PC-9 (cell line): ENCODE results near the gene SH3PXD2B. TPM values are rescaled to one million over a fixed set of nuclear protein-coding genes. Genes with fewer than 3 reads are reported as not detected.

Experiments
- BruUV-seq: library from RNA; stranded (reverse); fragments of 400-500 nt; replicated peaks from 2 replicates; lab custom pipeline; 2021; lab: Mats Ljungman, UMichigan
- CTCF ChIA-PET: fragments of 300-600 bp; sonication (Branson Sonifier 250); formaldehyde crosslinking; loops from one replicate; lab custom pipeline; 2022; ENCODE audit warnings: antibody characterized with exemption; lab: Charles Lee
- POLR2A ChIA-PET: fragments of 300-600 bp; sonication (Branson Sonifier 250); formaldehyde crosslinking; loops from one replicate; lab custom pipeline; 2022; ENCODE audit warnings: antibody characterized with exemption; ENCODE audit not compliant: unreplicated experiment; lab: Charles Lee
- DNase-seq, 2 experiments: peaks; one replicate each; pipeline versions ENCODE4 v3.0.0 to v3.0.0-alpha.2; 2015 to 2022; ENCODE audit warnings: mixed read lengths in 1 of 2
- H2AFZ ChIP-seq: fragments of 200-600 bp; sonication (generic); 2 replicates; pipeline ENCODE4 v1.8.1; 2017; ENCODE audit warnings: antibody characterized with exemption
- H3F3A ChIP-seq: fragments of 200-600 bp; sonication (generic); 2 replicates; pipeline ENCODE4 v1.8.1; 2017; ENCODE audit warnings: antibody characterized with exemption, mild to moderate bottlenecking, low read depth; ENCODE audit not compliant: insufficient read depth
- H3K27ac ChIP-seq: fragments of 200-600 bp; sonication (generic); 2 replicates; pipeline ENCODE4 v1.6.1; 2016; ENCODE audit warnings: mixed run types
- H3K27me3 ChIP-seq: fragments of 200-600 bp; sonication (generic); 2 replicates; pipeline ENCODE4 v1.6.1; 2016; ENCODE audit warnings: low read depth, mixed run types; ENCODE audit not compliant: insufficient read depth
- H3K36me3 ChIP-seq: fragments of 200-600 bp; sonication (generic); 2 replicates; pipeline ENCODE4 v1.6.1; 2016; ENCODE audit warnings: low read depth, mixed run types
- H3K4me1 ChIP-seq: fragments of 200-600 bp; sonication (generic); replicated peaks from 2 replicates; pipeline ENCODE4 v1.6.1; 2016; ENCODE audit warnings: mixed run types; ENCODE audit not compliant: insufficient read depth
- H3K4me2 ChIP-seq: fragments of 200-600 bp; sonication (generic); 2 replicates; pipeline ENCODE4 v1.6.1; 2017; ENCODE audit warnings: mixed run types
- H3K4me3 ChIP-seq: fragments of 200-600 bp; sonication (generic); 2 replicates; pipeline ENCODE4 v1.6.1; 2016; ENCODE audit warnings: mixed run types
- H3K79me2 ChIP-seq: fragments of 200-600 bp; sonication (generic); 2 replicates; pipeline ENCODE4 v1.6.1; 2017; ENCODE audit warnings: low read depth, mixed run types
- H3K9me2 ChIP-seq: fragments of 200-600 bp; sonication (generic); 2 replicates; pipeline ENCODE4 v1.8.1; 2017; ENCODE audit warnings: mild to moderate bottlenecking; ENCODE audit not compliant: insufficient read depth
- H3K9me3 ChIP-seq: fragments of 200-600 bp; sonication (generic); 2 replicates; pipeline ENCODE4 v1.8.1; 2016; ENCODE audit warnings: low read depth; ENCODE audit not compliant: insufficient read depth
- H4K20me1 ChIP-seq: fragments of 200-600 bp; sonication (generic); 2 replicates; pipeline ENCODE4 v1.8.1; 2017; ENCODE audit not compliant: insufficient read depth
- CTCF ChIP-seq: fragments of 200-600 bp; sonication (generic); conservative IDR thresholded peaks from 2 replicates; pipeline ENCODE4 v1.6.1; 2017; ENCODE audit warnings: mixed run types, antibody characterized with exemption, mild to moderate bottlenecking, moderate library complexity
- EZH2 ChIP-seq: fragments of 200-600 bp; sonication (generic); IDR thresholded peaks from 2 replicates; pipeline ENCODE4 v1.8.0; 2017; ENCODE audit warnings: antibody characterized with exemption, low read depth
- intact Hi-C: fragments of 100-400 bp; cut with micrococcal nuclease; formaldehyde crosslinking; loops from one replicate; pipeline ENCODE4 v1.10.0; 2022; ENCODE audit not compliant: unreplicated experiment
- total RNA-seq: library from RNA; stranded (reverse); gene quantifications from 2 replicates; pipeline ENCODE4 v1.2.3, GENCODE V29; 2021

The SH3PXD2B gene
- total RNA-seq, 1 experiment from 2014 or later, result 29.3 TPM

DNA sequence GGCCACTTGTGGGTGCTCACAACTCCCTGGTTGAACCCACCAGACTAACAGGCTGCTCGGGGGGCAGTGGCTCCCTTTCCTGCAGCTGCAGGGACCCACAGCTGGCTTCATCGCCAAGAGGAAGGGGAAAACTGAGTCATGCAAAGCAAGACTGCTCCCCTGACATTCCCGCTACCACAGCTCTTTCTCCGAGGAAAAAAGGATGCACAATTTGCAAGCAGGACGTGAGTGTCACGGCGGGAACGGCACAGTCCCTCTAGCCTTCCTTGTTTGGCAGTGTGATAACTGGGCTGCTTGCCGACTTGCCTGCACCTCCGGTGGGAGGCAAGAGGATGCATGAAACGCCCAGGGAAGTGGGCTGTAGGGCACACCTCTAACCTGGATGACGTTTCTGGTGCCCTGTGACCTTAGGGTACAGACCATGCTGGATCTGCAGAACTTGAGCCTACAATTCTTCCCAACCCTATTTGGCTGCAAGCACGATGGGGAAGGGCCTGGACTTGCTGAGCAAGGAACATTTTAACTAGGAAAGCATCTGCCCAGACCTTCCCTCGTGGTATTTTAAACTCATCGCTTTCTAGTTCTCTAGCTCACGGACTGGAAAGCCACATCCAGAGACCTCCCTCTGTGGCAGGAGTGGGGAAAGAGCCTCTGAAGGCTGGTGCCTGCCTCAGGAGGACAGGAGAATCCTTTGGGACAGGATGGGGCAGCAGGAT, 7.8 kb downstream of the SH3PXD2B start:
- no peak for TF ChIP-seq EZH2
- TF ChIP-seq CTCF, result no peak
- no peak overlapping the region for H3K4me2 ChIP-seq

DNA sequence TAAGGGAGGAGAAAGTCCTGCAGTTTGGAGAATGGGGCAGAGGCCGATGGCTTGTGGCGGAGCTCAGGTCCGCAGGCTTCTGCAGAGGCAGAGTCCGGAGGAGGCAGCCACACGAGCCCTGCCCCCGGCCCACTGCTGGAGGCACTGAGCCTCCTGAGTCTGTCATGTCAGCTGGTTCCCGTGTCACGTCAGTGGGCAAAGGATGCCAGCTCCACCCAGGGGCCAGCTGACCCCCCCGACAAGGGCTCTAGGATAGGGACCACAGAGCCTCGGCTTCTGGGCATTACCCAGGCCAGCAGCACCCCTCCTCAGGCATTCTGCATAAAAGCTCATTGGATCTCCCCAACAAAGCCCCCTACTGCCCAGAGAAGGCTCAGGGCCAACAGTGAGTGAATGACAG, 8.5 kb downstream of the SH3PXD2B start:
- Histone ChIP-seq H3F3A (no peaks in the 10 kb centered on the region; the same call in 1 of the 2 replicates), H3K4me3 (no peak overlapping the region), H3K4me2 (no peak overlapping the region), H3K36me3 (no peaks in the 10 kb centered on the region), H3K9me2 (no peaks in the 10 kb centered on the region), H3K79me2 (no peaks in the 10 kb centered on the region), H3K9me3 (no peaks in the 10 kb centered on the region), H3K27ac (no peak overlapping the region), H3K27me3 (no peaks in the 10 kb centered on the region), H4K20me1 (0 out of 2 replicates have a peak, but pooled peaks cover 4% of the 10 kb centered on the region), H3K4me1 (peaks cover 16% of the 10 kb centered on the region), H2AFZ (no peak overlapping the region)
- intact Hi-C loops, result no loop called here
- DNase-seq, result no peak
- CTCF ChIA-PET, result no interaction called here
- no TSS peak for BruUV-seq
- POLR2A ChIA-PET, result no interaction called here
- TF ChIP-seq CTCF, result no peak
- TF ChIP-seq EZH2, result no peak

More for the DNA sequence above, 7.8 kb downstream of the SH3PXD2B start:
- Histone ChIP-seq H3K36me3 (no peaks in the 10 kb centered on the region), H3K79me2 (no peaks in the 10 kb centered on the region), H3K4me3 (no peak overlapping the region), H3K4me1 (peaks cover 19% of the 10 kb centered on the region), H2AFZ (no peak overlapping the region), H3K9me2 (no peaks in the 10 kb centered on the region), H3K27ac (no peak overlapping the region), H4K20me1 (0 out of 2 replicates have a peak, but pooled peaks cover 4% of the 10 kb centered on the region), H3K9me3 (no peaks in the 10 kb centered on the region), H3F3A (no peaks in the 10 kb centered on the region; the same call in 1 of the 2 replicates), H3K27me3 (no peaks in the 10 kb centered on the region)
- BruUV-seq, result no TSS peak
- intact Hi-C loops, result no loop called here
- DNase-seq, result no peak
- ChIA-PET POLR2A (interaction anchor here (0.6 kb wide), 1 partner anchor 120 kb away, joined by 5 read pairs; no protein-coding TSS in a partner anchor), CTCF (no interaction called here)

GRCh38 chr5:172444626-172445365, 9.5 kb downstream of the SH3PXD2B start:
- Histone ChIP-seq H3K4me3 (no peak overlapping the region), H3K27me3 (no peaks in the 10 kb centered on the region), H4K20me1 (no peaks in the 10 kb centered on the region), H3K79me2 (no peaks in the 10 kb centered on the region), H3F3A (no peaks in the 10 kb centered on the region; the same call in 1 of the 2 replicates), H3K9me2 (no peaks in the 10 kb centered on the region), H3K36me3 (no peaks in the 10 kb centered on the region), H3K4me1 (peaks cover 16% of the 10 kb centered on the region), H3K9me3 (no peaks in the 10 kb centered on the region), H3K27ac (no peak overlapping the region), H3K4me2 (no peak overlapping the region), H2AFZ (no peak overlapping the region)
- DNase-seq, result no peak
- BruUV-seq, result no TSS peak
- TF ChIP-seq CTCF (no peak), EZH2 (no peak)
- POLR2A ChIA-PET, result no interaction called here
- CTCF ChIA-PET, result interaction anchor here (1.1 kb wide), 1 partner anchor 8 kb away, joined by 4 read pairs; no protein-coding TSS in a partner anchor
- intact Hi-C loops, result no loop called here
